AG10803 (cell line): ENCODE data around the gene FOXO6.

ENCODE experiments used
- DNase-seq: peaks from one replicate; pipeline ENCODE4 v3.0.0; 2010; ENCODE audit warnings: low read depth
- H3K4me3 ChIP-seq: 2 replicates; pipeline ENCODE4 v1.5.1; 2011; ENCODE audit warnings: mild to moderate bottlenecking, low read length, control low read depth
- CTCF ChIP-seq: conservative IDR thresholded peaks from 2 replicates; pipeline ENCODE4 v1.5.1; 2011; ENCODE audit warnings: mild to moderate bottlenecking, low read length, control low read depth, inconsistent platforms

The FOXO6 gene

GRCh38 chr1:41364442-41365319, 3.4 kb downstream of the FOXO6 start:
- no peak overlapping the region for H3K4me3 ChIP-seq
- DNase-seq: no peak
- no peak for TF ChIP-seq CTCF

GRCh38 chr1:41365320-41365633, 4.0 kb downstream of the FOXO6 start:
- no peak for DNase-seq
- H3K4me3 ChIP-seq: no peak overlapping the region
- no peak for TF ChIP-seq CTCF

- no peak overlapping the region for H3K4me3 ChIP-seq
- DNase-seq: no peak
- TF ChIP-seq CTCF: no peak
Observed at GRCh38 chr1:41365772-41366454, 4.7 kb downstream of the FOXO6 start.

GRCh38 chr1:41366455-41367287, 5.4 kb downstream of the FOXO6 start:
- no peak for TF ChIP-seq CTCF
- DNase-seq: no peak
- H3K4me3 ChIP-seq: no peak overlapping the region

- no peak overlapping the region for H3K4me3 ChIP-seq
- no peak for TF ChIP-seq CTCF
- DNase-seq: no peak
Observed at GRCh38 chr1:41367288-41367642, 6.0 kb downstream of the FOXO6 start.

- no peak for TF ChIP-seq CTCF
- no peak for DNase-seq
- no peak overlapping the region for H3K4me3 ChIP-seq
Observed at GRCh38 chr1:41368366-41368765, 7.1 kb downstream of the FOXO6 start.

- no peak for TF ChIP-seq CTCF
- no peak for DNase-seq
- H3K4me3 ChIP-seq: no peak overlapping the region
Observed at GRCh38 chr1:41368801-41369200, 7.6 kb downstream of the FOXO6 start.
